ENCODE measurements around the gene SEMA6A.

Gene SEMA6A

DNA sequence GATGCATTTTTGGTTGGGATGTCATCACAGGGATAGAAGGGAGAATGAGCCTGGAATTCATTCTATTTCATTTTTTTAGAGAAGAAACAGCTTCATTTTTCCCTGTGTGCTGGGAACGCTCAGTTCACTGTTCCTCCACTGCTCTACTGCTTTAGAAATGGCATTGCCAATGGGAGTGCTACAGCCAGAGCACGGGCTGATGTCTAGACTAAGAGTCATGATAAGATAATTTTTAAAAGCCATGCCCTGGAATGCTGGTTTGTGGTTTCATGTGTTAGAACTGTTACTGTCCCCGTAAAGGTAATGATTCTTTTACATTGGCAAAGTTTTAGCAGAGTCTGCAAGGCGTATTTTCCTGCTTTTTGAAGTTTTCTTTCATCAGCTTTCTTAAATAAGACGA, 119.6 kb downstream of the SEMA6A start:
- DNase-seq, result no peak

DNA sequence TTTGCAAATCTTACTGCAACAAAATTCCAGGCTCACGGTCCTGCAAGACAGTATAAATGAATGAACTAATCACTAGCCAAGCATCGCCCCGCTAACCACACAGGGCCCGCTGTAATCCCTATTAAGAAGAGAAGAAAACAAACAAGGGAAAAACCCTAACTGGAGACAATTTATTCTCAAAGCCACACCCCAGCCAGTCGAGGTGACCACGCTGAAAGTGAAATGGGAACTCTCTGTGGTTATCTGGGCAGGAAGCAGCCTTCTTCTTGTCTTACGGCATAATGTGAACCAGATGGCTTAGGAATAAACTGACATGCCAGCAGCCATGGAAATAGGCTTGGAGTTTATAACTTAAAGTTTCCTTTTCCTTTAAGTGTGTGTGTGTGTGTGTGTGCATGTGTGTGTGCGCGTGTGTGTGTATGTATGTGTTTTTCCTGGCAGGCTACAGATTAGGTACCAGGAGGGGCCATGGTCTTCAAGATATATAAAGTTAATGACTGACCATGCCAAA, 120.2 kb downstream of the SEMA6A start:
- DNase-seq, result peak; percentile 94

DNA sequence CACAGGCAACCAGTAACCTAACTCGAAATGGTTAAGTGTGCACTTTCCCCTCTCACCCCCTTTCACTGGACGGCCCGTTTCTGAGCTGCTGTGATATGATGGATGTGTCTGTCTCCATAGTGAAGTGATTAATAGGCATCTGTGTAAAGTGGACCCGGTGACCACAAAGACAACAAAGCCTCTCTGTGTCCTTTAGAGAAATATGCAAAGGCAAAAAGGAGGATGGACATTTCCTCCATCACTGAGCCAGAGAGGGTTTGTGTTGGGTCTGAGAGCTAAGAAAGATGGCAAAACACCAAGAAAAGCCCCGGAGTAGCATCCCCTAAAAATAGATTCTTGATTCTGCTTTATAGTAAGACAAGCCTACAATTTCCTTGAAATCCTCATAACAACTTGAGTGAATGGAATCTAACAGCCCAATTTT, 120.6 kb downstream of the SEMA6A start:
- no peak for DNase-seq

DNA sequence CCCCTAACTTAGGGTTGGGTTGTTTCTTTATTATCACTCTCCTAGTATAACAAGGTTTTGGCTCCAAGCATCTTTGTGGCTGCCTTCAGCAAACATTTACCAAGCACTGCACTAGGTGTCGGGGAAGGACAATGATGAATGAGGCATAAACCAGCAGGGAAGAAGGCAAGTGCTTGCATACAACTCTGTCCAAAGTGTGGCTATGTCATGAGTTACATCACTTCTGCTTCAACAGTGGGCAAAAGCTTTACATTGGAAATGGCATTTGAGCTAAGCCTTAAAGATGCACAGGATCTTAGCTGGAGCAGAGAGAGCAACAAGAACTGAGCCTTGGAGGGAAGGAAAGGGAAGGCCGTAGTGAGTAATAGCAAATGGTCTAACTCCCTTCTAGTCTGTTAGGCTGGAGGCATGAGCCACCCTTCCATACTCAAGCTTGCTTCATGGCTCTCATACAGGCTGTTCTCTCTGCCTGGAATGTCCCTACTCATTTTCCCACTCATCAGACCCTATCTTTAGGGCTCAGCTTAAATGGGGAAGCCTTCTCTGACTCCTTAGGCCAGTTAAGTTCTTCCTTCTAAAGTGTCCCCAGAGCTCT, 121.8 kb downstream of the SEMA6A start:
- DNase-seq, result peak; percentile 42

DNA sequence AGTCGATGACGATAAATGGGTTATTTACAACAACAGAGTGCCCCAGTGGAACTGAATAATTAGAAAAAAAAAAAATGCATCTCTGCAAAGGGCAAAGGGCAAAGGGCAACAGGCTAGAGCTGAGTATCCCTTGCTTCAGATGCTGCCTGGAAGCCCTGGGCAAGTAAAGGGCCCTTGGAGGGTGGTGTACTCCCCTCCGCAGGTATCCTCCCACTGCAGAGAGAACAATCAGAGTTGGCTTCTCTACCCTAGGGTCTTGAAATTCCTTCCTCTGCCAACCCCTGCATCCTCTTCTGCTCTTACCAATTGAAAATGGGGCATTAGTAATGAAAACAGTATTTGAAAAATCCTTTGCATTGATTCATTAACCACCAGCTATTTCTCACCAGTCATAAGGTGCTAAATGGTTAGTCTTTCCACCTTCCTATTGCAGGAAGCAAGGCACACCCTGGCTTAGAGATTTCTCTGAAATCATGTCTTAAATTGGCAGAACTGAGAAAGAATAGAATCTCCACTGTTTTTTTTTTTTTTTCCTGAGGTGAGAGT, 122.6 kb downstream of the SEMA6A start:
- no peak for DNase-seq

DNA sequence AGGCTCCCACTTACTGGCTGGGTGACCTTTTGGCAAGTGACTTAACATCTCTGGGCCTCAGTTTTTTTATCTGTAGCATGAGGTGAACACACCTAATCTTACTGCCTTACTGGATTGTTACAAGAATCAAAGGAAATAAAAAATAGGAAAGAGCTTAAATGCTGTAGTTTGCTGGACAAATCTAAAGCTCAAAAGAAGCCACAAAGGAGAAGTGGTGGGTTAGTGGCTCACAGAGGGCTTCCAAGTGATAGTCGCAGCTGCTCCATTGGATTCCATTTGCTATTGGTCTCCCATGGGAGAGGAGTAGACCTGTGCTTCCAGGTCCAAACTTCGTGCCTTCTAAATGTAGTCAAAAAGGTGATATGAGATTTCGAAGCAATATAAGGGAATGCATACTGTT, 123.6 kb downstream of the SEMA6A start:
- DNase-seq, result peak; percentile 73

DNA sequence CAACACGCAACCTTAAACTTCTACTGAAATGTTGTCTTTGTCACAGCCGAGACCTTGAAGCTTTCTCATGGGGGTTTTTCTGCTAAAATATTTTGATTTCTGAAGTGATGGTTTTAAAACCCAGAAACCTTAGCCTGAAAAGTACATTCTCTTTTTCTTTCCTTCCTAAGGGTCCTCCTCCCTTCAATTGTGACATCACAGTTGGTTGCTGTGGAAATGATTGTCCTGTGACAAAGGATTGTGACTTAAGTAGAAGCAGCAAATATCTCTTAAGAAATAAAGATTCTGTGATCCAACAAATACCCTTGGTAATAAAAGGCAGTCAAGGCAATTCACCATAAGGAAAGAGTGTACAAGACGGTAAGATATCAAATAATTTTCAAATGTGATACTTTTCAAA, 125.2 kb downstream of the SEMA6A start:
- no peak for DNase-seq

DNA sequence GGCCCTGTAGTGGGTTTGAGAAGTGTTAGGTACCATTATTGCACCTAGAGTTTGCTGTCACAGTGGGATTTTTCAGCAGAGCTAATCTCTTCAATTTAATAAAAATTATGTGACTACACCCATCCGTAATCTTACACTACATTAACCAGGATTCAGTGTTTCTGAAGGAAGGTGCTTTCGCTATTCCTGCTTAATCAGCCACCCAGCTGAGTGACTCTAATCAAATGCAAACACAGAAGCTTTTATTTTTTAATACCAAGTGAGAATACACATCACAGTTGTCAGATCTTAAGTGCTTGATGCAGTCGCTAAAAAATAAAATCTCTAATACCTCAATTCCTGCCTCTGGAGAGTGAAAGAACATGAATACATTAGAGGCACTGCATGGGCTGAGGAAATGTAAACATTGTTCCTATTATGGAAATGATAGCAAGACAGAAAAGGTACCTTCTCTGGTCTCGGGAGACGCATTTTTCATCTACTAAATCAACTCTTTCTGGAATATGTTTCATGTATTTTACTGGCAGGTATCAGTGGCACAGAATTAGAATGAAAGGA, 125.7 kb downstream of the SEMA6A start:
- DNase-seq, result no peak

DNA sequence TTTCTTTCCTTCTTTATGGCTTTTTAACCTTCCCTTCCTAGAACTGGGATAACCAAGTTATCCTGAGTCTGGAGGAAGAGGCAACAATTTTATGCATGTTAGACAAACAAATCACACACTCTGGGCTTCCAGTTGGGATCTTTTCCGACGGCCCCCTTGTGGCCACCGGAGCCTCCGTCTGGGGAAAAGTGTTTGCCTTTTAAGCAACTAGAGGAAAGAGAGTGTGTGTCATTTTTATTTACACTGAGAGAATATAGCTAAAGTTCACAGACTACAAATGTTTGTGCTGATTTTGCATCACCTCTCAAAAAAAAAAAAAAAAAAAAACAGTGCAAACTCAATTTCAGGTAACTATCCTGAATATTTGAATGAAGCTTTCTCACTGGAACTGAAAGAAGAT, 126.2 kb downstream of the SEMA6A start:
- DNase-seq, result no peak

DNA sequence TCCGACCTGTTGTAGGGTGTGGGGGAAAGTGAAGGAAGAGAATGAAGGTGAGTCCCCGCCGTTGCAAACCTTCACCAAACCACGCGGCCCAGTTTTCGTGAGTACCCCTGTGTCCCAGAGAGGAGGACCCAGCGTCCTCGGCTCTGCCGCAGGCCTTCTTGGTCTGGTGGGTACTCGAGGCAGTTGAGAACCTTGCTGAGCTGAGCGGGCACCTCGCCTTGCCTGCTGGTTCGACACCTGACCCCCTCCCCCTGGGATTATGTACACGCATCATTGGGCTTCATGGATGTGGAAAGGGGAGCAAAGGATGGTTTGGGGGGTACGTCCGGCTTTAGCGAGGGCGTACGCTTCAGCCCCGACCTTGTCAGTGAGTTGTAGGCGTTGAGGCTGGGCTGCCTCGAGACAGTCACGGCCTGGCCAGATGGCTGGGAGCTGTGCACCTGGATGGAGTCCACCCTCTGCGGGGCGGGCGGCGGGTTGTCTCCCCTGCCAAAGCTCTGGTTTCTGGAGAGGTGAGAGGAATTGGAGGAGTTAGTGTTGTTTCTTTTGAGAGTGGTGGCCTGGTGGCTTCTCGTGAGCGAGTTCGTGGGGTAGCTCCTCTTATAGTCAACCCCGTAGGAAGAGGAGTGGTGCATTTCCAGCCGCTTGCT, 128.1 kb downstream of the SEMA6A start:
- no peak for DNase-seq

DNA sequence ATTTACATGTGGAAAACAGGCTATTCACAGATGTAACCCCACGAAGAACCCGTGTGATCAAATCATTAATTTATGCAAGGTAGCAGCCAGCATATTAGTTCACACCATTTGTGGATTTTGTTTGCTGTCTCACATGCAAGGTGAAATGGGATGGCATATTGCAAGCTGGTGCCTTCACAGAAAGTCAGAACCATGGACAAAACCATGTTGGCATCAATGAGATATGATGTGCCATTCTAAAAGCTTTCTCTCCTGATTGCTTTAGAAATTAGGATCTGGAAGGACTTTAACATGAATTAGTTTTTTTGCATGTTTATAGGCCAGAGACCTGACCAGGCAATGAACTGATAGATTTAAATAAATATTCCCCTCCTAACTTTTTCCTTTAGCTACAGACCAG, 129.3 kb downstream of the SEMA6A start:
- no peak for DNase-seq

DNA sequence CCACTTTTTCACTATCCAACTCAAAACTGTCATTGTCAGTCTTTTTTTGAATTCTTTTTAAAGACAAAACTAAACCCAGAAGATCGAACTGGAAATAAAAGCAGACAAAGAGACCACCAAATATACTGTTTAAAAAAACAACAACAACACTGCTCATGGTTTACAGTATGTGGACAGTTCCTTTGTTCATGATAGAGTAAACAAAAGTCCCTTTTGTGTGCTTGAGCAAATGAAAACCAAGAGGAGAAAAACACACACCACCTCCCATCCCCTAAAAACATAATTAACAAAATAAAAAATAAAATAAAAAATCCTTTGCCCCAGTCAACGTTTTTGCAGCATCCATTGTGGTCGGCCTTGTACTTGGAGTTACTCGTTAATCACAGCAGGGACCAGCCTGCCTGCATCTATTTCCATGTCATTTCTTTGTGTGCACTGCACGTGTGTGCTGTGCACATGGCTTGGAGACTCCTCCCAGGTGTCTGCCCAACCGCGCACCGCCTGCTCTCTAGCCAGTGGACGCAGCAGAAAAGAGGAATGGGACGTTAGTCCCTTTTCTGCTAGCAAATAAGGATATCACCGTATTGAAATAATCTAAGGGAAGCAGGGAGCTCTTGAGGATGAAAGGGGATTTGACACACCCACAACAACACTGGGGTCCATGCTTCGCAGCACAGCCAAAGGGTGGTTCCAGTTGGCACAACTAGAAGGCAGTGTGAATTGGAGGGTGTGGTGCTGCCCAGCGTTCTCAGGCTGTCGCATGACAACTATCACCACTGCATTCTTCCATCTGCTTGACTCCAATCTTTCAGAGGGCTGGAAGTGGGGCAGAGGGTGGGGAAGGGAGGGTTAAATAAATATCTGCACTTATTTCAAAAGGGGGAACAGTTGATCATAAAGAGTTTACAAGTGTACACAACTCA, 130.0 kb downstream of the SEMA6A start:
- no peak for DNase-seq

DNA sequence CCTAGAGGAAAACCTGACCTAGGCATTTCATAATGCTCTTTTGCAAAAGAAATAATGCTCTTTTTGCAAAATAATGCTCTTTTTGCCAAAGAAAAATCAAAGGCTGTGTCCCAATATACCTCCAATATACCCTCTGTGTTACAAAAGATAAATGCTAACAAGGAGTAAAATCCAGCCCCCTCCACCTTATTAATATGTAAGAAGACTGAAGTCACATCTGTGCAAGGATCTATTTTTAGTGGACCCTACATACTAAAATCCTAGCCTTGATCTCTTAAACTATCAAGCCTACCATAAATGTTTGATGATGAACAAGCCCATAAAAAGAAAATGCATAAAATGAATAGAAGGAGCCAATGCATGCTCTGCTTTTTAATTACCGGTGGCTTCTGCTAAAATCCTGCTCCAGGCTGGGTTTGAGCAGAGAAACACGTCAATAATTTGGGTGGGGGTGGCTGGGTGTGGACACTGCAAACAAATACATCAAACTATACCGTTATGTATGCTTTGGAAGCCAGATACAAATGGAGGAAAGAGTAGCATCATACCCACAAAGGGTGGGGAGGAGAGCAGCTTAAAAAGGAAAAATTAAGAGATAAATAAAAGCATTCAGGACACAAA, 131.6 kb downstream of the SEMA6A start:
- no peak for DNase-seq

DNA sequence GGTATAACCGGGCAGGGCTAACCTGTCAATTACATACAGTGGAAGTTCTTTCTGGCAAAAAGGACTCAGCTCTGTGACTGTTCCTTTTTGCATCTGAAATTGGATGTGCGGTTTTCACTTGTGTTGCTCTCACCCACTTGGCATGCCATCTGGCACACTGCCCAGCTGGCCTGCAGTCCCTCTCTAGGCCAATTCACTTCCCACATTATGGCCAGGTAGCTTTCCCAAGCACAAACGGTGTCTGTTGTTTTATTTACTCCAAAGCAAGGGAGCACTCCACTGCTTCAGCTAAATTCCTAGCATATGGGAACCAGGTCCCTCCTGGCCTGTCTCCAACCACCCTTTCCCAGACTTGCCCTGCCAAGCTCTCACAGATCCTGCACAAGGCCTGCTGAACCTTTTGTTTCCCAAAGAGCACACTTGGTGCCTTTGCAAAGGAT, 132.5 kb downstream of the SEMA6A start:
- no peak for DNase-seq

DNA sequence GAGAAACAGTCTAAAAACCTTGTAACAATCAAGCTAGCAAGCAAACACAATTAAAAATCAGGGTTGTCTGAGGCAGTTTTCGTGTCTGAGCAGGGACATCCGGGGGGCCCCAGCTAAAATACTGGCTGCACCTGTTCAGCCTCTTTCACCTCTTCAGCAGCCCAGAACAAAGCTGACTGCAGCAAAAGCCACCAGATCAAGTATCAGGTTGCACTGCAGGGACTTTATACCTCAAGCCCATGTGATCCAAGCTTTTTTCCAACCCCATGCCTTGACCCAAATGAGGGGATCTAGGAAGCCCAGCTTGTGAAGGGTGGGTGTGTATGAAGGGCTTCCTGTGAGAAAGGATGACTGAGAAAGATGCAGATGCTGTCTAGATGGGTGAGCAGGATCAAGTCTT, 133.4 kb downstream of the SEMA6A start:
- no peak for DNase-seq

DNA sequence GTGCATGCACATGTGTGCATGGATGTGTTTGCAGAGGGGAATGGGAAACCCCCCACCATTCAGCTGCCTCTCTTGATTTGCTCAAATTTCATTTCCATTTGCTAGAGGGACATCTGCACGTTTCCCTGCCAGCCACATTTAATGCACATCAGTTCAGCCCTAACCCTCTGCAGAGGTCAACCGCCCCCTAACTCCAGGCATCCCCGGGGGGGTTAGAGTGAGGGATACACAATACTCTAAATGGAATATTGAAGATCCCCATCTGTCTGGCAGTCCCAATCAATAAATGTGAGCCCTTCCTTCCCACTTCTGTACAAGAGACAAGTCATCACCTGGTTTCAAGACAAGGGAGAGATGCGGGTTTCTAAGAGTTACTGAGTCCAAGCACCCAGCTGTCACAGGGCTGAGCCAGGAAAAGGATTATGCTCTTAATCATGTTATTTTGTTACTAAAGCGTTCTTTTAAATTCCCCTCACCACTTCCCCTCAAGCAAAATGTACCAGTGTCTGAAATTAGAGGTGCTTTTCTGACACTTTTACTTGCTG, 134.1 kb downstream of the SEMA6A start:
- no peak for DNase-seq

DNA sequence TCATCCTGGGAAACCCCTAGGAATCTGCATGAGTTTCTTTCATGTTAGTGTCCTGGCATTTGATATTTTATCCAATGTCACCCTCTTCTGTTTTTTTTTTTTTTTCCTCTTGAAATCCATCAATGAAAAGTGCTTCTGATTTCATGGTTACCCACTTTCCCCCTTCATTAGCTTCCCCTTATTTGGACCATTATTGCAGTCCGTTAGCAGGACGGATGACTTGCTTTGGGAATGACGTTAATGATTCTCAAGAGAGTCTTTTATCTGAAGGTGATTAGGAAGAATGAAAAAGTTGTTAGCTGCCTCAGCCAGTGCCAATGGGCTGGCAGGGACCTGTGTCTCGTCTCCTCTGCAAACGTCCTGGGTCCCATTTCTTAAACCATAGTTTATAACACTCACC, 134.7 kb downstream of the SEMA6A start:
- DNase-seq, result no peak

DNA sequence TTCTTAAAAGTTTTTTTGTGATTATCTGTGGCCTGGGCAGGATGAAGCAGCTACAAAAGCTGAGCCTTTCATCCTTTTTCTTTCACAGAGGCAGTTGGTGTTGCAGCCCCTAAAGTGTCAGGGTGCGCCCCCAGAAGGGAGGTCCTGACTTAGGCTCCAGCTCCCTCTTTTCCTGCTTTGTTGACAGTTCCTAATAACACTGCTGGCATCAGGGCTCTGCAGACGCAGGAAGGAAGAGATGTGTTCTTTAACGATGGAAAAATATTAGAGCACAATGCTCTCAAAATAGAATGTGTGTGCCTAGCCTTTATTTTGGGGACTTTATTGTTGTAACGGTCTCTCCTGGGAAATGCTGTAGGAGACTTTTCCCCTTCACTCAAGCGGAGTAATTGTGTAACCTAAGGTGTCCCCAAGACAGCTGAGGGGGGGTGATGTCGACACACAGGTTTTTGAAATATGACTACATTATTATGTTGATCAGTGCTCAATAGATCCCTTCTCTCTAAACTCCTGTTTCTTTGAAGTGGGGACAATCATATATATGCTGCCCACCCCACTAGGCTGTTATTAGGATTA, 135.6 kb downstream of the SEMA6A start:
- no peak for DNase-seq

DNA sequence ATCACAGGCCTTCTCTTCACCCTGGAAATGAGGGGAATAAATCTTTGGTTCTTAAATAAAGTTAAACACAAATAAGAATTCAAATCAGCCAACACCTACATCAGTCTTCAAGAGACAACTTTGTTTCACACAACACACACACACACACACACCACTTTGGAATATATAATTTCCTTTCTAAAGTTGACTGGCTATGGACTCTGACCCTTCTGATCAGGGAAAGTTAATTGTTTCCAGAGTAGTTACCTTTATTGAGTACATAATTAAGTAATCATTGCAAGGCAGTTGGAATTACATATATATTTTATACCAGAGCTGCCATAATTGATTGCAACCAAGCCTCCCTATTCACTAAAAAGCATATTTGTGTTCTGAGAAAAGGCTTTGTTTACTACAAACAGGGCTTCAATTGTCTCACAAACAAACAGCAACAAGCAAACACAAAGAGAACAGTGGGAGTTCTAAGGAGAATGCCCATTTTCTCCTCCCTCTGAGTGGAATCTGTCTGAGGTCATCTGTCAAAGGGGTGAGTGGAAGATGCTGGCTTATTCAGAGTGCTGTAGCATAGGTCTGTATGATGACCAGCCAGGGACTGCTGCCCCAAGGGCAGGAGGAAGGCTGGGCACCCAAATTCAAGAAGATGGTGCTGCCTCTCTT, 136.6 kb downstream of the SEMA6A start:
- no peak for DNase-seq

DNA sequence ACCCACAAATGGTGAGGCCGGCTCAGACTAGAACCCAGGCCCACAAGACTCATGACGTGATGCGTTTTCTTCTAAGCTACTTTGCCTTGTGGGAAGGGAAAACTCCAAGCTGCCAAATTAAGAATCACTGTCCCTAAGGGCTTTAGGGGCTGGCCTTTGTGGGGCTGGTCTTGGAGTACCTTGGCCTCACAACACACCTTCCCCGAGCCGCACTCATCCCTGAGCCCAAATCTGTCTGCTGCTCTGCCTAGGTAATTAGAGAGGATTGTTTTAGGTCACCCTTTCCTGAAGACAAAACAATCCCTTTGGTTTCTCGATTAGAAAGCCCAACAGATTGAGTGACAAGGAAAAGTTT, 137.3 kb downstream of the SEMA6A start:
- no peak for DNase-seq

DNA sequence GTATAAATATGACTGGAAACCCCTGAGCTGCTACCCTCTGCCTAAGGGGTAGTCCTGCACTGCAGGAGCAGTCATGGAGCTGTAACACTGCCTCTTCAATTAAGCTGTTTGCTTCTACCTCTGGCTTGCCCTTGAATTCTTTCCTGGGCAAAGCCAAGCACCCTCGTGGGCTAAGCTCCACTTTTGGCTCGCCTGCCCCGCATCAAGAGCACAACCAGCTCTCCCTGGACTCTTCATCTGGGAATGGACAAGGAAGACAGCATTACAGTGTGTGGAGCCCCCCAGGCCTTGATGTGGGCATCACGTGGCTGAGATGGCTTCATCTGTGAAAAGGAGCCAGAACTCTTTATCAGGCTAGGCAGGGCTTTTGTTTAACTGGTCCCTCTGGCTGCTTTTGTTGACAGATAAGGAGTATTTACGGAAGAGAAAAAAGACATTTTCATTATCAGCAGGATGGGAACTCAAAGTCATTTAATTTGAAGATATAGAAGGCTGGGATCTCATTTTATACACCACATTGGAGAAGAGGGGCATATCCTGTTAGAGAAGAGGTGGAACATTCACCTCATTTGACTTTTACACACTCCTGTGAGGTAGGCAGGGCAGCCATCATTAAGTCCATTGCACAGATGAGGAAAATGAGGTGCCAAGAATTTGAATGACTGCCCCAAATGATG, 137.8 kb downstream of the SEMA6A start:
- DNase-seq, result no peak

All from MV-4-11 (cell line).